Activated CD8-positive, alpha-beta memory T cell treated with anti-CD3 and anti-CD28 coated beads, Interleukin-2, amount 10 ng/mL, durations not matched to agents 7 days and 5 days (primary cell): ENCODE data around the gene NOC4L. TPM values are rescaled to one million over a fixed set of nuclear protein-coding genes. Genes with fewer than 3 reads are reported as not detected.

Experiments used
- ATAC-seq: fragments of 150-1000 bp; cut with Tn5 transposase; one replicate; pipeline ENCODE4 v1.10.0; 2021; ENCODE audit warnings: moderate library complexity
- CTCF ChIA-PET: fragments of 350-600 bp; sonication (Branson Sonifier 250); formaldehyde crosslinking; loops from one replicate; lab custom pipeline; 2021; ENCODE audit warnings: antibody characterized with exemption; lab: Charles Lee
- DNase-seq: peaks from one replicate; pipeline ENCODE4 v3.0.0-alpha.2; 2020
- H3K27ac Mint-ChIP-seq: one replicate; pipeline ENCODE4 v1.8.0; 2021; ENCODE audit warnings: mild to moderate bottlenecking, mixed read lengths
- H3K27me3 Mint-ChIP-seq: one replicate; pipeline ENCODE4 v1.8.0; 2021; ENCODE audit warnings: mixed read lengths
- H3K36me3 Mint-ChIP-seq: one replicate; pipeline ENCODE4 v1.8.0; 2021; ENCODE audit warnings: mild to moderate bottlenecking, mixed read lengths
- H3K4me1 Mint-ChIP-seq: one replicate; pipeline ENCODE4 v1.8.0; 2021; ENCODE audit warnings: mixed read lengths
- H3K4me3 Mint-ChIP-seq: one replicate; pipeline ENCODE4 v1.8.0; 2021; ENCODE audit warnings: mild to moderate bottlenecking, moderate library complexity, mixed read lengths
- H3K9me3 Mint-ChIP-seq: one replicate; pipeline ENCODE4 v1.8.0; 2022; ENCODE audit warnings: low read depth, mixed read lengths
- total RNA-seq, 2 experiments: library from RNA; stranded (reverse); gene quantifications; one replicate each; pipeline ENCODE4 v1.2.3, GENCODE V29; 2021

The NOC4L gene
- total RNA-seq, 2 experiments from 2014 or later: 38.0 to 42.9 TPM

DNA sequence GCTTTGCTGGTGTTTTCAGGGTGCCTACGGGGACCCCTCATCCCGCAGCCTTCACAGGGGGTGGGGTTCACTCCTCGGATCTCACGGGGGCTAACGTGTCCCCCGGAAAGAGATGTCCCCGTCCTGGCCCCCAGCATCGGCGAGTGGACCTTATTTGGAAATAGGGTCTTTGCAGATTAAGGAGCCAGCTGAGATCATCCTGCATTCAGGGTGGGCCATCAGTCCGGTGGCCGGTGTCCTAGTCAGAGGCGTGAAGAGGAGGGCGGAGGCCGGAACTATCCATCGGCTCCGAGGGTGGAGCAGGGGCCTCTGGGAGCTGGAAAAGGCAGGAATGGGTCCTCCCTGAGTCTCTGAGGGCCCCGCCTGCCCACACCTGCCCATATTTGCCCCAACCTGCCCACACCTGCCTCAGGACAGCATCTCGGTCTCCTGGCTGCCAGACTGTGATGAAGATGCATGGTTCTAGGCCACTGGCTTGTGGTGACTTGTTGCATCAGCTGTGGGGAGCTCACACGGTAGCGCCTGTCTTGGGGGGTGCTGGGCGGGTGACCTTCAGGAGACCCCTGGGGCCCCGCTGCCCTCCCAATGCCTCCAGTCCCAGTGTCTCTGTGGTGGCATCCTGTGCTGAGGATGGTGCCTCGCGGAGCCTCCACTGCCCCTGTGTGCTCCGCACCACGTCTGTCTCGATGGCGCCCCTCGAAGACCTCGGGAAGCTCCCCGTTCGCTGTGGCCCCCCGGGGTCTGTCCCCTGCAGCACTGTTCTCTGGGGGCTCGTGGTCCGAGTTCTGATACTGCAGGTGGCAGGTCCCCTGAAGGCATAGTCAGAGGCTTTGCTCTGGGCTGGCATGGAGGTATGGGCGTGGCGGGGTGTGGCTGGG is 14.7 kb downstream of the NOC4L start:
- DNase-seq (no peak), ATAC-seq (no peak)
- H3K27ac Mint-ChIP-seq: no peak overlapping the region
- H3K9me3 Mint-ChIP-seq: no peaks in the 10 kb centered on the region
- H3K4me1 Mint-ChIP-seq: peaks cover 3% of the 10 kb centered on the region
- CTCF ChIA-PET: no interaction called here
- H3K4me3 Mint-ChIP-seq: no peak overlapping the region
- H3K36me3 Mint-ChIP-seq: no peaks in the 10 kb centered on the region
- no peaks in the 10 kb centered on the region for H3K27me3 Mint-ChIP-seq

DNA sequence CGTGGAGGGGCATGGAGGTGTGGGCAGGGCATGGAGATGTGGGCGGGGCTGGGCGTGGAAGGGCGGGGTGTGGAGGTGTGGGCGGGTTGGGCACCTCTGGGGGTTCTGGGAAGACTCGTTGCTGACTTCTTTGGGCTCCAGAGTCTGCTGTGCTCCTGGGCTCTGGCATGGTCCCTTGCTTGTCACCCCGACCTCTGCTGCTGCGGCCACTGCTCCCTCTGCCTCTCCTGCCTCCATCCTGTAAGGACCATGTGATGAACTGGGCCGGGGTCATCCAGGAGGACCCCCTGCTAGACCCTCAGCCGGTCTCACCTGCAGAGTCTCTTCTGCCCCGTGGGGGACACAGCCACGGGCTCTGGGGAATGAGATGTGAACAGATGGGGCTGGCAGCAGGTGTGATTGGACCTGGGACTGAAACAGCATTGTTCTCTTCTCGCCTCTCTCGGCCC is 15.3 kb downstream of the NOC4L start:
- Mint-ChIP-seq H3K36me3 (no peaks in the 10 kb centered on the region), H3K4me3 (no peak overlapping the region), H3K4me1 (peaks cover 6% of the 10 kb centered on the region), H3K27ac (no peak overlapping the region), H3K9me3 (no peaks in the 10 kb centered on the region), H3K27me3 (peaks cover 3% of the 10 kb centered on the region)
- CTCF ChIA-PET: no interaction called here
- ATAC-seq (no peak), DNase-seq (no peak)

DNA sequence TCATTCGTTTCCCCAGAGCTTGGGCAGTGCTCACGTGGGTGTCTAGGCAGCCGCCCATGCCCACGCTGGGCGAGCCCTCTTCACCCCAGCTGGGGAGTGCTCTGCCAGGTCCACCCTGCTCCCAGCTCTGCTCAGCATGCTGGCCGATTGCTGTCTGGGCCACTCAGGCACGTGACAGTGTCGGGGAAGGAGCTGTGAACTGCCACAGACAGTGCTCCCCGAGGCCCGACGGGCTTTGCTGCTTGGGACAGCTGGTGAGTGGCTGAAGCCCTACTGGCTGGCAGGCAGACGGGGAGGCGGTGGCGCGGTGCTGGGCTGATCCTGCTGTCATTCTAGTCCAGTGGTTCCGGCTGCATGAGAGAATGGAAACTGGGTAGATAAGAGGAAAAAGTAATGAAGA is 15.8 kb downstream of the NOC4L start:
- Mint-ChIP-seq H3K36me3 (no peaks in the 10 kb centered on the region), H3K27ac (no peak overlapping the region), H3K4me1 (peaks cover 6% of the 10 kb centered on the region), H3K27me3 (peaks cover 3% of the 10 kb centered on the region), H3K4me3 (no peak overlapping the region), H3K9me3 (no peaks in the 10 kb centered on the region)
- CTCF ChIA-PET: no interaction called here
- ATAC-seq: no peak
- DNase-seq: no peak

DNA sequence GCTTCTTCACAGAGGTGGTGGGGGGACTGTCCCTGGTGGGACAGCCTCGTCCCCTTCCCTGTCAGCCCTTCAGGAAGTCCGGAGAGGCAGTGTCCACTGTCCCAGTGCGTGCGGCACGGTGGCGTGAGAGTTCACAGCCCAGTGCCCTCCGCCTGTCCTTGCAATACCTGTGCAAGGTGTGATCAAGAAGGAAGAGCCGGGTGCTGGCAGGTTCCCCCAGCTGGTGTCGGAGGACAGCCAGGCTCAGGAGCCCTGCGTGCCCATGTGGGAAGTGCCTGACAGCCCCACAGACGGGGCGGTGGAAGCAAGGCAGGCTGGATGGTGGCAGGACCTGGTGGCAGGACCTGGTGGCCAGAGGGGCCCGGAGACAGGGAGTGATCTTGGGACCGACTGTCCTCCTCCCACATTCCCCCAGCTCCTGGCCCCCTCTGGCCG is 16.4 kb downstream of the NOC4L start:
- no peak overlapping the region for H3K27ac Mint-ChIP-seq
- no peak for ATAC-seq
- peaks cover 3% of the 10 kb centered on the region for H3K27me3 Mint-ChIP-seq
- H3K4me1 Mint-ChIP-seq: peaks cover 6% of the 10 kb centered on the region
- no peaks in the 10 kb centered on the region for H3K9me3 Mint-ChIP-seq
- CTCF ChIA-PET: no interaction called here
- no peaks in the 10 kb centered on the region for H3K36me3 Mint-ChIP-seq
- no peak overlapping the region for H3K4me3 Mint-ChIP-seq
- no peak for DNase-seq

DNA sequence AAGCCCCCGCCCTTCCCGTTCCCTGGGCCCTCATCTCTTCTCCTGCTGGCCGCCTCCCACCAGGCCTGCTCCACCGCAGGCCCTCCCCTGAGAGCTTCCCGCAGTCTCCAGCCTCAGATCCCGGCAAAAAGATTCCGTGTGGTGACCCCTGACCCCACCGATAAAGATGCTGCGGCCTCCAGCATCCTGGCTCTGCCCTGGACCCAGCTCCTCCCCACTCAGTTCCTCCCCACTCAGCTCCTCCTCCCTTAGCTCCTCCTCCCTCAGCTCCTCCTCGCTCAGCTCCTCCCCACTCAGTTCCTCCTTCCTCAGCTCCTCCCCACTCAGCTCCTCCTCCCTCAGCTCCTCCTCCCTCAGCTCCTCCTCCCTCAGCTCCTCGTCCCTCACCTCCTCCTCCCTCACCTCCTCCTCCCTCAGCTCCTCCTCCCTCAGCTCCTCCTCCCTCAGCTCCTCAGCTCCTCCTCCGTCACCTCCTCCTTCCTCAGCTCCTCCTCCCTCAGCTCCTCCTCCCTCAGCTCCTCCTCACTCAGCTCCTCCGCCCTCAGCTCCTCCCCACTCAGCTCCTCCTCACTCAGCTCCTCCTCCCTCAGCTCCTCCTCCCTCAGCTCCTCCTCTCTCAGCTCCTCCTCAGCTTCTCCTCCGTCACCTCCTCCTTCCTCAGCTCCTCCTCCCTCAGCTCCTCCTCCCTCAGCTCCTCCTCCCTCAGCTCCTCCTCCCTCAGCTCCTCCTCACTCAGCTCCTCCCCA is 17.0 kb downstream of the NOC4L start:
- no peak overlapping the region for H3K27ac Mint-ChIP-seq
- peaks cover 2% of the 10 kb centered on the region for H3K9me3 Mint-ChIP-seq
- no peak for DNase-seq
- H3K27me3 Mint-ChIP-seq: peaks cover 3% of the 10 kb centered on the region
- H3K4me1 Mint-ChIP-seq: peaks cover 6% of the 10 kb centered on the region
- CTCF ChIA-PET: interaction anchor here (1.8 kb wide), 1 partner anchor 28 kb away, joined by 3 read pairs; no protein-coding TSS in a partner anchor
- no peak for ATAC-seq
- H3K4me3 Mint-ChIP-seq: no peak overlapping the region
- H3K36me3 Mint-ChIP-seq: no peaks in the 10 kb centered on the region

DNA sequence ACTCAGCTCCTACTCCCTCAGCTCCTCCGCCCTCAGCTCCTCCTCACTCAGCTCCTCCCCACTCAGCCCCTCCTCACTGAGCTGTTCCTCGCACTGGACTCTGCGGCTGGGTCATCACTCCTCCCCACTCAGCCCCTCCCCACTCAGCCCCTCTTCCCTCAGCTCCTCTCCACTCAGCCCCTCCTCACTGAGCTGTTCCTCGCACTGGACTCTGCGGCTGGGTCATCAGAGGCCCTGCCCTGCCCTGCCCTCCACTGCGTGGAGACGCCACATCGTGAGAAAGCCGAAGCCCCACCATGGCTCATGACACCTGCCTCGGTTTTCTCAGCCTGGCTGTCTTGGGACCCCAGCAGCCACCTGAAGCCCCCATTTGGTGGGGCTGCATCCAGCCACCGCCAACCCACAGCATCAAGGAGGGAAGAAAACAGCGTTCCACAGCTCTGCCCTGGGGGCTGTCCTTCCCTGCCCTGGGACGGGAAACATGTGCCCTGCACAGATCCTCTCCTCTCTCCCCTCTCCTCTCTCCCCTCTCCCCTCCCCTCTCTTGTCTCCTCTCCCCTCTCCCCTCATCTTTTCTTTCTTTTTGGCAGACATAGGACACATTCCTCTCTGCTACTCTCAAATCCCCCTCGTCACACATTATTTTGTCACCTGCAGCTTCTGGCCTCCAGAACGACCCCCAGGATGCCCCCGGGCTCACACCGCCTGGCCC is 17.7 kb downstream of the NOC4L start:
- no peak for ATAC-seq
- Mint-ChIP-seq H3K27ac (no peak overlapping the region), H3K36me3 (no peaks in the 10 kb centered on the region), H3K4me1 (peaks cover 6% of the 10 kb centered on the region), H3K27me3 (peaks cover 3% of the 10 kb centered on the region), H3K9me3 (peaks cover 4% of the 10 kb centered on the region), H3K4me3 (no peak overlapping the region)
- CTCF ChIA-PET: interaction anchor here (0.7 to 1.8 kb wide), 4 partner anchors 8 to 122 kb away, joined by 3 to 9 read pairs (median 3); no protein-coding TSS in a partner anchor
- DNase-seq: no peak

DNA sequence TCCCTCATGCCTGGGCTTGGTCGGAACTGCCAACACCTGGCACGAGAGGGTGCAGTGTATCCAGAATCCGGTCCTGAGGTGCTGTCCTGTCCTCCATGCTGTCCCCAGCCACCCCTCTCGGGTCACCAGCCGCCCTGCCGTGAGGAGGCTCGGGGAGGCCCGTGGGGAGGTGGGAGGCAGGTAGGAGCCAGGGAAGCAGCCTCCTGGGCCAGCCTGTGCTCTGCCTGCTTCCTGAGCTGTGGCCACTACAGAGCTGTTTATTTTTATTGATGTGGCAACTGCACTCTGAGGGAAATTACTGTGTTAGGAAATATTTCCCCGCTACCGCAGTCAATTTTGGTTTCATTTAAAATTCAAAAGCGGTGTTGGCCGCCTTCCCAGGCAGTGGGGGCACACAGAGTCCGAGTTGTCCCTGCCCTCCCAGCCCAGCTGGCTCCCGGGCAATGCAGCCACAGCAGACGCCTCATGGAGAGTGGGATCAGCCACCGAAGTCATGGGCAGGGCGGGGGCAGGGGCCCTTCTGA is 18.3 kb downstream of the NOC4L start:
- Mint-ChIP-seq H3K4me3 (no peak overlapping the region), H3K36me3 (no peaks in the 10 kb centered on the region), H3K27me3 (peaks cover 3% of the 10 kb centered on the region), H3K9me3 (peaks cover 7% of the 10 kb centered on the region), H3K27ac (no peak overlapping the region), H3K4me1 (peaks cover 6% of the 10 kb centered on the region)
- DNase-seq (no peak), ATAC-seq (peak; percentile 43)
- CTCF ChIA-PET: interaction anchor here (0.7 to 1.8 kb wide), 4 partner anchors 9 to 123 kb away, joined by 3 to 9 read pairs (median 3); no protein-coding TSS in a partner anchor

DNA sequence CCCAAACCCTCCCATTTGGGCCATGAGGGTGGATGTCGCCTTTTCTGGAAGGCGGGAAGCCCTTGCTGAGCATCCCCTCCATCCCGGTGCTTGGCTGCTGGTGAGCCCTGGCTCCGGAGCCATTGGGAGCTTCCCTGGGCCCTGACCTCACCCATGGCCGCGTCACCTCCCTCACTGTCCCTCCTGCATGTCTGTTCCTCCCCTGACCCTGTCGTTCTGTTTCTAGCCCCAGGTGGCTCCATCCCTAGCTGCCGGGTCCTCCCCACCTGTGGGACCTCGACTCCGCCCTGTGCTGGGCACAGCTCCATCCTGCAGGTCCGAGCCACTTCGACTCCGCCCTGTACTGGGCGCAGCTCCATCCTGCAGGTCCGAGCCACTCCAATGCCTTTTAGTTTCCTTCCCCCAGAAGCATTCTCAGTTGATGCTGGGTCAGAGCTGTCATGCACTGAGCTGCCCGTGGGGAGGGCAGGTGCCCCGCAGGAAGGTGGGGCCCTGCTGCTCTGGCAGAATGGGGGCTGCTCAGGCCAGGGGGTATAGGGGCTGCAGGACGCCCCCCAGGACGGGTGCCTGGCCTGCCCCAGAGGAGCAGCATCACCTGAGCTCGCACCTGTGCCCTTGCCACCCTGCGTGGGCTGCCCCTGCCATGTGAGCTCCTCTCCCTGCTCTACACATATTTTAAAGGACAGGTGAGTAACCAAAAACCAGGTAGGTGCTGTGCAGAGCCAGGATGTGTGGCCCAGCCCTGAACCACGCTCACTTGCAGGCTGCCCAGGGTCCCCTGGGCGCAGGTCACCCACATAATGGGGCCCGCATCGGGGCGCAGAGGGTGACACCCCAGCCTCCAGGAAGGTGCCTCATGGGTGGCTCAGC is 19.0 kb downstream of the NOC4L start:
- H3K9me3 Mint-ChIP-seq: peaks cover 7% of the 10 kb centered on the region
- peak; percentile 21 for ATAC-seq
- CTCF ChIA-PET: interaction anchor here (0.9 to 1.3 kb wide), 2 partner anchors 8 to 9 kb away, joined by 3 to 9 read pairs; no protein-coding TSS in a partner anchor
- no peak for DNase-seq
- H3K27me3 Mint-ChIP-seq: peaks cover 3% of the 10 kb centered on the region
- H3K4me3 Mint-ChIP-seq: no peak overlapping the region
- no peaks in the 10 kb centered on the region for H3K36me3 Mint-ChIP-seq
- peaks cover 9% of the 10 kb centered on the region for H3K4me1 Mint-ChIP-seq
- no peak overlapping the region for H3K27ac Mint-ChIP-seq

DNA sequence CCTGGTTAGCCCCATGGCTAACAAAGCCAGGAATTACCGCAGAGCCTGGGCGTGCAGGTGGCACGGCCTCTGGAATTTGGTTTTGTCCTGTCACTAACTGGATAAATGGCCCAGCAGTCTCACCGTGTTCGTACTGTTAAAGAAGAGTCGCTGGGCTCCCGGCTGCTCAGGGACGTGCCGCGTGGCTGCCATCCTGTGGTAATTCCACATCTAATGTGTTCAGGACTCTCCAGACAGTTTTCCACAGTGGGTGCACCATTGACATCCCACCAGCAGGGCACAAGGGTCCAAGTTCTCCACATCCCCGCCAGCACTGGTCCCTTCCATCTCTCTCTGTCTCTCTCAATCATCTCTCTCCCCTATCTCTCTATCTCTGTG is 19.6 kb downstream of the NOC4L start:
- no peak for DNase-seq
- CTCF ChIA-PET: no interaction called here
- Mint-ChIP-seq H3K4me3 (no peak overlapping the region), H3K27me3 (peaks cover 3% of the 10 kb centered on the region), H3K36me3 (no peaks in the 10 kb centered on the region), H3K4me1 (peaks cover 9% of the 10 kb centered on the region), H3K27ac (no peak overlapping the region), H3K9me3 (peaks cover 7% of the 10 kb centered on the region)
- no peak for ATAC-seq

DNA sequence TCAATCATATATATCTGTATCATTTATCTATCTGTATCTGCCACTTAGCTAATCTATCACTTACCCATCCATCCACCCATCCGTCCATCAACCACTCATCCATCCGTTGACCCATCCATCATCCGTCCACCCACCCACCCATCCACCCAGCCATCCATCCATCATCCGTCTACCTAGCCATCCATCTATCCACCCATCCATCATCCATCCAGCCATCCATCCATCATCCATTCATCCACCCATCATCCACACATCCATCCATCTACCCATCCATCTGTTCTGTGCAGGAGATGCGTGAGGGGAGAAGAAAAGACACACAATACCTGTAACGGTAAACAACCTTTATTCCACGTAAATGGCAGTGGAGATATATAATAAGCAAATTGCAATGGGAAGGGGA is 20.2 kb downstream of the NOC4L start:
- H3K4me3 Mint-ChIP-seq: no peak overlapping the region
- no peak for ATAC-seq
- H3K27ac Mint-ChIP-seq: no peak overlapping the region
- no peak for DNase-seq
- peaks cover 7% of the 10 kb centered on the region for H3K9me3 Mint-ChIP-seq
- peaks cover 3% of the 10 kb centered on the region for H3K27me3 Mint-ChIP-seq
- no peaks in the 10 kb centered on the region for H3K36me3 Mint-ChIP-seq
- peaks cover 9% of the 10 kb centered on the region for H3K4me1 Mint-ChIP-seq
- CTCF ChIA-PET: no interaction called here

DNA sequence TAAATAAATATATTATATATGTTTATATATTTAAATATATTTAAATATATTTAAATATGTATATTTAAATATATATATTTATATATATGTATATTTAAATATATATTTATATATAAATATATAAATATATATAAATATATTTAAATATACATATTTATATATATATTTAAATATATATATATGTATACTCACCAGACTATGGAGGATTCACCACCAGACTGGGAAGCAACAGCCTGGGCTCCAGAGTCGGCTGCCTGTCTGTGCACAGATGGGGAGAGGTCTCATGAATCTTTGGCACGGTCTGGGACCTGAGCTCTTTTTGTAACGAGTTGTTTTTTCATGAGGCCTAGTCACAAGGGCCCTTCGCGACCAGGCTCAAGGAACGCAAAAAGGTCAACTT is 21.3 kb downstream of the NOC4L start:
- Mint-ChIP-seq H3K9me3 (peaks cover 7% of the 10 kb centered on the region), H3K36me3 (no peaks in the 10 kb centered on the region), H3K4me3 (no peak overlapping the region), H3K27me3 (peaks cover 3% of the 10 kb centered on the region), H3K27ac (no peak overlapping the region), H3K4me1 (peaks cover 9% of the 10 kb centered on the region)
- CTCF ChIA-PET: no interaction called here
- DNase-seq (no peak), ATAC-seq (no peak)

DNA sequence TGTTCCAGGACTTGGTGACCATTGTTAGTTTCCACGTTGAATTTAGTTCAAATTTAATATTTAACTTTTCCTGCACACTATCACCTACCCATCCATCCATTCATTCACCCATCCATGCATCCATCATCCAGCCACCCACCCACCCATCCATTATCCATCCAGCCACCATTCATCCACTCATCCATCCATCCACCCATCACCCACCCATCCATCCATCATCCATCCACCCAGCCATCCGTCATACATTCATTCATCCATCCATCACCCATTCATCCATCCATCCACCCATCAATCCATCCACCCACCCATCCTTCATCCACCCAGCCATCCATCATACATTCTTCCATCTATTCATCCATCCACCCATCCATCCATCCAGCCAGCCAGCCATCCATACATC is 21.8 kb downstream of the NOC4L start:
- H3K4me3 Mint-ChIP-seq: no peak overlapping the region
- peaks cover 9% of the 10 kb centered on the region for H3K4me1 Mint-ChIP-seq
- no peaks in the 10 kb centered on the region for H3K36me3 Mint-ChIP-seq
- H3K27ac Mint-ChIP-seq: no peak overlapping the region
- ATAC-seq (no peak), DNase-seq (no peak)
- CTCF ChIA-PET: no interaction called here
- peaks cover 3% of the 10 kb centered on the region for H3K27me3 Mint-ChIP-seq
- H3K9me3 Mint-ChIP-seq: peaks cover 7% of the 10 kb centered on the region
